Astrocyte of the cerebellum (primary cell): ENCODE results near the gene ZIC5.
"Not testable (repeated sequence)": the region's sequence is repeated elsewhere in the genome, so short reads cannot be mapped to it uniquely, and the experiment has no call there.

Experiments used
- DNase-seq: peaks from one replicate; pipeline ENCODE4 v3.0.0-alpha.2; 2011; ENCODE audit warnings: low read depth
- H3K4me3 ChIP-seq: 2 replicates; pipeline ENCODE4 v1.5.1; 2011; ENCODE audit warnings: mild to moderate bottlenecking, low read depth, low read length, moderate library complexity
- CTCF ChIP-seq: IDR thresholded peaks from 2 replicates; pipeline ENCODE4 v1.5.1; 2012; ENCODE audit warnings: low read length, low read depth, moderate library complexity, mild to moderate bottlenecking; ENCODE audit errors: missing control alignments
- in situ Hi-C: cut with HindIII; loops from 2 replicates; pipeline ENCODE4 v1.10.0; 2017; ENCODE audit warnings: low sequenced_read_pairs

The ZIC5 gene

GRCh38 chr13:99948907-99949678, 22.5 kb downstream of the ZIC5 start:
- DNase-seq, result no peak
- no peak for TF ChIP-seq CTCF
- H3K4me3 ChIP-seq, result no peak overlapping the region
- in situ Hi-C loops, result no loop called here

- no peak for TF ChIP-seq CTCF
- no peak for DNase-seq
- in situ Hi-C loops, result no loop called here
- H3K4me3 ChIP-seq, result no peak overlapping the region
Measured at GRCh38 chr13:99948411-99948810, 23.2 kb downstream of the ZIC5 start.

- in situ Hi-C loops, result no loop called here
- DNase-seq, result no peak
- no peak for TF ChIP-seq CTCF
- H3K4me3 ChIP-seq, result no peak overlapping the region
Measured at GRCh38 chr13:99947666-99948065, 23.9 kb downstream of the ZIC5 start.

GRCh38 chr13:99945515-99945914, 26.1 kb downstream of the ZIC5 start:
- H3K4me3 ChIP-seq, DNase-seq, in situ Hi-C loops: not testable (repeated sequence)

GRCh38 chr13:99944606-99945005, 27.0 kb downstream of the ZIC5 start:
- H3K4me3 ChIP-seq, result no peak overlapping the region
- in situ Hi-C loops, result no loop called here
- no peak for TF ChIP-seq CTCF
- DNase-seq, result no peak

- in situ Hi-C loops, result no loop called here
- no peak for DNase-seq
- no peak overlapping the region for H3K4me3 ChIP-seq
- TF ChIP-seq CTCF, result no peak
Measured at GRCh38 chr13:99944102-99944501, 27.5 kb downstream of the ZIC5 start.

GRCh38 chr13:99941911-99942310, 29.7 kb downstream of the ZIC5 start:
- no peak for TF ChIP-seq CTCF

More at GRCh38 chr13:99941911-99942310, 29.7 kb downstream of the ZIC5 start:
- DNase-seq, result no peak
- in situ Hi-C loops, result no loop called here
- H3K4me3 ChIP-seq, result no peak overlapping the region
